GM21529 (cell line): ENCODE data around the gene SPATA45.

ENCODE experiments used
- ATAC-seq: cut with Tn5 transposase; IDR thresholded peaks from one replicate; pipeline ENCODE4 v1.9.1; 2021; ENCODE audit not compliant: unreplicated experiment

The SPATA45 gene

DNA sequence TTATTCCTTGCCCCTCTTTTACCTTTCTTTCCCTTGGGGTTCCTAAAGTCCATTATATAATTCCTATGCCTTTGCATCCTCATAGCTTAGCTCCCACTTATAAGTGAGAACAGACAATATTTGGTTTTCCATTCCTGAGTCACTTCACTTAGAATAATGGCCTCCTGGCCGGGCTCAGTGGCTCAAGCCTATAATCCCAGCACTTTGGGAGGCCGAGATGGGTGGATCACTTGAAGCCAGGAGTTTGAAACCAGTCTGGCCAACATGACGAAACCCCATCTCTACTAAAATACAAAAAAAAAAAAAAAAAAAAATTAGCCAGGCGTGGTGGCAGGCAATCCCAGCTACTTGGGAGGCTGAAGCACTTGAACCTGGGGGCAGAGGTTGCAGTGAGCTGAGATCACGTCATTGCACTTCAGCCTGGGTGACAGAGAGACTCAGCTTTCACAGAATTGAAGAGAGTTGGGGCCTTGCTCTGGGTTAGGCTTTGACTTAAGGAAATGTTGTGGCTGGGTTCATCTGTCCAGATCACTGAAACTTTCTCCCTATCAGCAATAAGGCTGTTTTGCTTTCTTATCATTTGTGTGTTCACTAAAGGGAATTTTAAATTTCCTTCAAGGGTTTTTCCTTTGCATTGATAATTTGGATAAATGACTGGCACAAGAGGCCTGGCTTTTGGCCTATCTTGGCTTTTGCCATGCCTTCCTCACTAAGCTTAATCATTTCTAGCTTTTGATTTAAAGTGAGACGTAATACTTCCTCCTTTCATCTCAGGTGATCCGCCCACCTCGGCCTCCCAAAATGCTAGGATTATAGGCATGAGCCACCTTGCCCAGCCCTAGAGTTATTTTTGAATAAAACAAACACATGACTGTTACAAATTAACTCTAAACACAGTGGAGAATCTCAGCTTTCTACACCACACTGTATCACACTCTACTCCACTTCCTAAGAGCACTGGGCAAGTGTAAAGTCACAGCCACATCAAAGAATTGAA, 13.9 kb downstream of the SPATA45 start:
- ATAC-seq: peak; percentile 85

- no peak for ATAC-seq
These were observed 19.1 kb downstream of the SPATA45 start for GRCh38 chr1:212828395-212828794.

DNA sequence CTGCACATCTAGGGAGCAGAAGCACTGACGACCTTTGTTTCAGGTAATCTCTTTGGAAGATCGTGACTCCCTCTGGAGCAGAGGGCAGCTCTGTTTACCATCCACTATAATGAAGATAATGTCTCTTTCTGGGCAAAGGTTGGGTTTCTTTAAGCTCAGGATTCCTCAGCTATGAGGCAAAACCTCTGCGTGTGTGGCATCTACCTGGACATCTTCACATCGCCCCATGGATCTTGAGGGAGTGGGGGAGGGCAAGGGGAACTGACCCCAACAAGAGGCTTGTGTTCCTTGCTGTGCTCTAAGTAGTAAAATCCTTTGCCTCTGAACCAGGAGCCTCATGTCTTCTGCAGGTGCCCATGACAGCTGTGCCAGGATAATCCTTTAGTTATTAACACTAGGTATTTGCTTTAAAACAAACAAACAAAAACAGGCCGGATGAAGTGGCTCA, 19.6 kb downstream of the SPATA45 start:
- ATAC-seq: no peak

DNA sequence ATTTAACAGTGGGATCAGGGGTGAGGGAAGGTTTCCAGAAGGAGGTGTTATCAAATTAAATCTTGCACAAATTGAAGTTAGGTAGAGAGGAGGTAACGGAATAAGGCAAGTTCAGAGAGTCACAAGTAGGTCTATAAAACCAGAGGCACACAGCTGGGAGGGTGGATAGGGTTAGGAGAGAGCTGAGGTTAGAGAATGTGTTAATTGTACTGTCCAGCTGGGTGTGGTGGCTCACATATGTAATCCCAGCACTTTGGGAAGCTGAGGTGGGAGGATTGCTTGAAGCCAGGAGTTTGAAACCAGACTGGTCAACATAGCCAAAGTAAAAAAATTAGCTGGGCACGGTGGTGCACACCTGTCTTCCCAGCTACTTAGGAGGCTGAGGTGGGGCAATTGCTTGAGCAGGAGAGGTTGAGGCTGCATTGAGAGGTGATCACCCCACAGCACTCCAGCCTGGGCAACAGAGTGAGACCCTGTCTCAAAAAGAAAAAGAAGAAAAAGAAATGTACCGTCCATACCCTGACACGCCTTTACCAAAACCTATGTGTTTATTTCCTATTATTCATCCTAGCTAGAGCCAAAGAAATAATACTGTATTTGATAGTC, 20.2 kb downstream of the SPATA45 start:
- no peak for ATAC-seq

DNA sequence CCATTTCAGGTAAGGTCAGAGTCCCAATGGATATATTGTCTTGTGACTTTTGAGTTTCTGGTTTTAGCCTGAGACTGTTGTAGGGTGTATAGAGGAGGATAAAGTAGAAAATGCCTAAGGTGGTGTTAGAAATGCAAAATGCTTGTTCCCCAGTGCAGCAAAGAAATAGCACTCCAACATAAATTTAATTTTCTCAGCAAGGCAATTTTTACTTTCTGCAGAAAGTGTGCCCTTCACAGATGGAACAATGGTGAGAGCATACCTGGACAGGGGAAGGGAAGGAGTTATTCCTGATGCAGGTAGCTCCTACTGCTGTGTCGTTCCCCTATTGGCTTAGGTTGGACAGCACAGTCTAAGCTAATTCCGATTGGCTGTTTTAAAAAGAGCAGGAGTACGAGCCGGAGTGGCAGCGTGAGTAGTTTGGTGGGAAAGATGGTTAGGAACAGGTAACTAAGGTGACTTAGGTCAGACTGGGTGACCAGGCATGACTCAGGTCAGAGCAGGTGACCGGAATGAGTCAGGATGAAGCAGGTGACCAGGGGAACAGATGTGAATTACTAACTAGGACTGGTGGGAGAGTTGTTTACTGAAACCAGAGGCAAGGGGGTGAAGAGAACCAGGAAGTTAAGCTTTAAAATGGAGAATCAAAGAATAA, 21.5 kb downstream of the SPATA45 start:
- no peak for ATAC-seq

DNA sequence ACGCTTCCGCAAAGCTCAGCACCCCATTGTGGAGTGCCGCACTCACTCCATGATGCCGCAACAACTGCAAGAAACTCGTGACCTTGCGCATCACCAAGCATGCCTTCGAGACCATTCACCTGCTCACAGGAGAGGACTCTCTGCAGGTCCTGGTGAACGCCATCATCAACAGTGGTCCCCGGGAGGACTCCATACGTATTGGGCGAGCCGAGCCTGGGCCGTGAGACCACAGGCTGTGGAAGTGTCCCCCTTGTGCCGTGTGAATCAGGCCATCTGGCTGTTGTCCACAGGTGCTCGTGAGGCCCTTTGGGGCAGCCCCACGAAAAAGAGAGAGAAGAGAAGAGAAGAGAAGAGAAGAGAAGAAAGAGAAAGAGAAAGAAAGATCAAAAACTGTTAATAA, 23.2 kb downstream of the SPATA45 start:
- ATAC-seq: no peak

GRCh38 chr1:212822956-212823355, 24.5 kb downstream of the SPATA45 start:
- ATAC-seq: no peak

DNA sequence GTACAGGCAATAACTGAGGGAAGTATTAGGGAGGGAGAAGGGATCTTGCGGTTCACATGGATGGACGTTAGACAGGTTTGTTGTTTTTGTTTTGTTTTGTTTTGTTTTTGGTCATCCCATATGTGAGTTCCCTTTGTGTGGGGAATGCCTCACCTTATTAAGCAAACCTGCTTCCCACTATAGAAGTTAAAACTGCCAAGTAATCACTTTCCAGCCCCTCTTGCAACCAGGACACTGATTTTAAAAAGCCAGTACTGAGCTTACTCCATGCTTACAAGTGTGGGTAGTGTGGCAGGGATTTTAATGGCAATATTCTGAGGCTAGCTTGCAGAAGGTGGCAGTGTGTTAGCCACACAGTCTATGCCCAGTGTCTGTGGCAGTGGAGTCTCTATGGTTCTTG, 26.5 kb downstream of the SPATA45 start:
- ATAC-seq: no peak

DNA sequence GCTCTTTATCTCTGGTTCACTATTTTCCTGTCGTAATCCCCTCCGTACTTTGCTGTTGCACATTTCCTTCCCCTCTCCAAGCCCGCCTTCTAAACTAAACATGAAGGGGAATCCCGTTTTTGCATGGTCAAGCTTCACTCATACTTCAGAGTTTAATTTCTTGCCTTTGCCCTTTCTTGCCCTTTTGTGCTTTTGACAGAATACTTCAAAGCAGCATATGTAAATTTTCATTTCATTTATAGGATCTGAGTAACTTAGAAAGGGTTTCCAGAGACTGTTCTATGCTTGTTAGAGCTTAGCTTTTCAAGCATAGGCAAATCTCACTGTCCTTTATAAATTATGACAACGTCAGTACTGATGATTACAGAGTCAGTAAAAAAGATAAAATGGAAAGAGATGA, 27.7 kb downstream of the SPATA45 start:
- ATAC-seq: peak; percentile 76

- no peak for ATAC-seq
These were observed 30.7 kb downstream of the SPATA45 start for GRCh38 chr1:212816567-212817278.

GRCh38 chr1:212814537-212815334, 32.7 kb downstream of the SPATA45 start:
- no peak for ATAC-seq

GRCh38 chr1:212805767-212806166, 41.7 kb downstream of the SPATA45 start:
- no peak for ATAC-seq

GRCh38 chr1:212797681-212798080, 49.8 kb downstream of the SPATA45 start:
- ATAC-seq: no peak

- ATAC-seq: peak; percentile 81
These were observed 52.9 kb downstream of the SPATA45 start for GRCh38 chr1:212794561-212795014.

GRCh38 chr1:212792396-212792908, 55.0 kb downstream of the SPATA45 start:
- ATAC-seq: no peak

DNA sequence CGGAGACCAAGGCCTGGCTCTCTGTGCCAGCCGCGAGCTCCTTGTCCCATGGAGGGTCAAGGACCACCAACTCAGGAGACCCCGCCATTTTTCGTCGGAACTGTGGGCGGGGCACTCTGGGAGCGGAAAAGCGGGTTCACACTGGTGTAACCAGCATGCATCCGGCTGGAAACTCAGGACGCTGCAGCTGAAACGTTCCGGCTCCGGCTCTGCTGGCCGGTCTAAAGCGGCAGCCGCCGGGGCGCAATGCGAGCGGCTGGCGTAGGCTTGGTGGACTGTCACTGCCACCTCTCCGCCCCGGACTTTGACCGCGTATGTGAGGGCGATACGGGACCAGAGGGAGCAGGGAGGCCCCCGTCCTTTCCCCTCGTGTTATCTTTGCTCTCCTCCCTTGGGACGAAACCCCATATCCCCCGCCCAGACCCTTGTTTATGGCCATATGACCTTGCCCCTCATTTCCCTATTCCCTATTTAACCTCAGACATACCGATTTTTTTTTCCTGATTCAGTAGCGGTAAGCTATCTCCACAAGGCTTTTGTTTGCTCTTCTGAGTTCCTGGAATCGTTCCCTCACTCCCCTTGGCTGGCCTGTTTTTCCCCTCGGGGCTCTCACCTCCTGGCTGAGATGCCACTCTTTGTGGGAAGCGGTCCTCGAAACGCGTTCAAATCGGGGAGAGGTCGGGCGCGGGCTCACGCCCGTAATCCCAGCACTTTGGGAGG, 55.6 kb downstream of the SPATA45 start, which contains the start of the genes NSL1 and TATDN3:
TSS of gene NSL1 (minus strand) at position 102 of the 720 bp plus-strand sequence. CDS start at position 88, 14 bp downstream.
TSS of gene TATDN3 (plus strand) at position 219 of the 720 bp plus-strand sequence. CDS start at position 247, 28 bp downstream.
- peak; percentile 57 for ATAC-seq

- ATAC-seq: peak; percentile 33
These were observed 56.2 kb downstream of the SPATA45 start for GRCh38 chr1:212791261-212791675.

DNA sequence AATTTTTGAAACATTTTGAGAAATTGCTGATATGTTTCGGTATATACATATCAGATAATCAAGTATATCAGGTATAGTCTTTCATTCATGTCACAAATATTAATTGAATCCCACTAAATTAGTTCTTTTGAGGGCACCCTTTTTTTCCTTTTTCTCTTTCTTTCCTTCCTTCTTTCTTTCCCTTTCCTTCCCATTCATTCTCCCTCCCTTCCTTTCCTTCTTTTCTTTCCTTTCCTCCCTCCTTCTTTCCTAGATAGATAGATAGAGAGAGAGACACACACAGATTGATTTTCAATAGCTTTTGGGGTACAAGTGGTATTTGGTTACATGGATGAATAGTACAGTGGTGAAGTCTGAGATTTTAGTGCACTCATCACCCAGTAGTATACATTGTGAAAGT, 61.6 kb downstream of the SPATA45 start:
- no peak for ATAC-seq

- ATAC-seq: no peak
These were observed 63.5 kb downstream of the SPATA45 start for GRCh38 chr1:212783976-212784375.
